ENCODE measurements around the gene PAX2. TPM values are rescaled to one million over a fixed set of nuclear protein-coding genes. Genes with fewer than 3 reads are reported as not detected.
A peak's percentile ranks its signal among the peaks of the same experiment; 100 is the strongest.

The PAX2 gene
- total and polyA plus RNA-seq, 2 of the 13 experiments (the other 11 are each of a cell fraction or from before 2014, with no cell fraction given) = not detected

DNA sequence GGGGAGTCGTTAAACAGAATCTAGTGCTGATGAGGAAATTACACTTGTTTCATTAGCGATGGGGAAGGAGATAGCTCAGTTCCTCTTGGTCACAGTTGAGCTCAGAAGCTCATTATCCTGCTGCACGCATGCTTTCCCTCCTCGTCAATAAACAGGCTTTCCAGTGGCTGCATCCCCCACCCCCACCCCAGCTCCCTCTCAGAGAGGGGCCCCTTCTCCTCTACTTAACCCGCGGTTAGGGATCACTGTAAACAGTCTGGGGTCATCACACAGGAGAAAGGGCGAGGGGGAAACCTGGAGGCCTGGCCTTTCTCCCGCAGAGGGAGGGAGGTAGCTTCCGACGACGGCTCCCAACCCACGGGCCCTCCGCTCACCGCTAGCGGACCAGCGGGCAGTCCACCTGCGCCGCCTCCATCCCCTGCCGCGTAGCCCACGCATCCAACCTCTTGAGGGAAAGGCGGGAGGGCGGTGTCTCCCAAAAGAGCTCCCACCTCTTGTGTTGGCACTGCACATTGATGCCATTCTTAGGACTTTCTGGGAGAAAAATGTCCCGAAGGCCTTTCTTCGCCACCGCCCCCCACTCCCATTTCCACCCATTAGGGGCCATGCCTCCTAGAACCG, 80.8 kb downstream of the PAX2 start:
- intact Hi-C loops (cut with micrococcal nuclease; ENCODE audit: unreplicated experiment) (loop anchor here (5.0 kb wide), 1 partner anchor 51 kb away; no protein-coding TSS in a partner anchor), in situ Hi-C loops (cut with HindIII; ENCODE audit: extremely low pct_ligation_motif_present, low pct_unique_long_range_greater_than_20kb) (no loop called here)
- H3K4me3 ChIP-seq (replicated peaks in 1 of 3; ENCODE audit: insufficient read depth in 1 of 3, low read depth in 2 of 3, low read length in 3 of 3) = peak overlapping the region in 2 of 3 experiments; percentile 33 to 79; a peak in 2 of 6 replicates
- no peaks in the 10 kb centered on the region for H3K36me3 ChIP-seq (replicated peaks in 1 of 2; ENCODE audit: control insufficient read depth in 1 of 2, insufficient read depth in 2 of 2, low read length in 2 of 2)
- H2AFZ ChIP-seq (ENCODE audit: low read length) = no peak overlapping the region
- ChIA-PET CTCF (ENCODE audit: low intra/inter-chr PET ratio, low total read pairs) (no interaction called here), POLR2A (no interaction called here)
- H3K27ac ChIP-seq (ENCODE audit: extremely low read length, insufficient read depth, low read length) = no peak overlapping the region
- WGBS (ENCODE audit: low lambda C conversion rate) = 19% methylated on average over 13 of the region's 27 CpGs
- peak overlapping the region; percentile 92 for H3K4me2 ChIP-seq (ENCODE audit: low read depth, low read length)
- FAIRE-seq (no peak), DNase-seq (ENCODE audit: low spot score) (no peak), ATAC-seq (no peak)
- H3K79me2 ChIP-seq (ENCODE audit: insufficient read depth, low read length) = no peaks in the 10 kb centered on the region
- peaks cover 33% of the 10 kb centered on the region for H3K4me1 ChIP-seq (ENCODE audit: insufficient read depth, low read length)
- no peak overlapping the region for H3K9ac ChIP-seq (ENCODE audit: insufficient read depth, low read depth, low read length)
- H3K27me3 ChIP-seq (ENCODE audit: control insufficient read depth in 1 of 2, insufficient read depth in 2 of 2, low read length in 2 of 2) = peaks cover 15 to 64% of the 10 kb centered on the region in 2 experiments
- H4K20me1 ChIP-seq (ENCODE audit: insufficient read depth, low read length) = no peaks in the 10 kb centered on the region
- BruUV-seq (replicated peaks) = no TSS peak
- H3K9me3 ChIP-seq (ENCODE audit: low read length) = no peaks in the 10 kb centered on the region
- TF ChIP-seq SYNCRIP (IDR thresholded peaks at IDR 0.05; ENCODE audit: insufficient read depth, low read depth, low read length) (no peak), KDM3A (CRISPR knock-in tag; IDR thresholded peaks at IDR 0.05; ENCODE audit: low read depth) (no peak), NFKB2 (CRISPR knock-in tag; IDR thresholded peaks at IDR 0.05; ENCODE audit: borderline replicate concordance) (no peak), MTF2 (CRISPR knock-in tag; IDR thresholded peaks at IDR 0.05; ENCODE audit: borderline replicate concordance) (no peak), ZNF549 (CRISPR knock-in tag; IDR thresholded peaks at IDR 0.05) (no peak), SETDB1 (CRISPR knock-in tag; IDR thresholded peaks at IDR 0.05; ENCODE audit: borderline replicate concordance) (no peak), NFIB (CRISPR knock-in tag; IDR thresholded peaks at IDR 0.05; ENCODE audit: borderline replicate concordance) (no peak), NFATC3 (CRISPR knock-in tag; IDR thresholded peaks at IDR 0.05) (no peak), PCBP1 (IDR thresholded peaks at IDR 0.05; ENCODE audit: borderline replicate concordance, low read depth, low read length) (no peak), JUNB (CRISPR knock-in tag; IDR thresholded peaks at IDR 0.05; ENCODE audit: borderline replicate concordance) (no peak), ZNF724P (CRISPR knock-in tag; IDR thresholded peaks at IDR 0.05; ENCODE audit: borderline replicate concordance) (no peak), HDAC1 (CRISPR knock-in tag; IDR thresholded peaks at IDR 0.05) (no peak), ZNF431 (CRISPR knock-in tag; IDR thresholded peaks at IDR 0.05; ENCODE audit: borderline replicate concordance, low read depth) (no peak), CHD4 (IDR thresholded peaks at IDR 0.05; ENCODE audit: borderline replicate concordance, low read length) (no peak), U2AF1 (optimal IDR thresholded peaks at IDR 0.05; ENCODE audit: low read depth, low read length) (no peak)
- TF ChIP-seq, protein P1, sequence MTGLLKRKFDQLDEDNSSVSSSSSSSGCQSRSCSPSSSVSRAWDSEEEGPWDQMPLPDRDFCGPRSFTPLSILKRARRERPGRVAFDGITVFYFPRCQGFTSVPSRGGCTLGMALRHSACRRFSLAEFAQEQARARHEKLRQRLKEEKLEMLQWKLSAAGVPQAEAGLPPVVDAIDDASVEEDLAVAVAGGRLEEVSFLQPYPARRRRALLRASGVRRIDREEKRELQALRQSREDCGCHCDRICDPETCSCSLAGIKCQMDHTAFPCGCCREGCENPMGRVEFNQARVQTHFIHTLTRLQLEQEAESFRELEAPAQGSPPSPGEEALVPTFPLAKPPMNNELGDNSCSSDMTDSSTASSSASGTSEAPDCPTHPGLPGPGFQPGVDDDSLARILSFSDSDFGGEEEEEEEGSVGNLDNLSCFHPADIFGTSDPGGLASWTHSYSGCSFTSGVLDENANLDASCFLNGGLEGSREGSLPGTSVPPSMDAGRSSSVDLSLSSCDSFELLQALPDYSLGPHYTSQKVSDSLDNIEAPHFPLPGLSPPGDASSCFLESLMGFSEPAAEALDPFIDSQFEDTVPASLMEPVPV (CRISPR knock-in tag; IDR thresholded peaks at IDR 0.05) = no peak
- TF ChIP-seq, protein P2, sequence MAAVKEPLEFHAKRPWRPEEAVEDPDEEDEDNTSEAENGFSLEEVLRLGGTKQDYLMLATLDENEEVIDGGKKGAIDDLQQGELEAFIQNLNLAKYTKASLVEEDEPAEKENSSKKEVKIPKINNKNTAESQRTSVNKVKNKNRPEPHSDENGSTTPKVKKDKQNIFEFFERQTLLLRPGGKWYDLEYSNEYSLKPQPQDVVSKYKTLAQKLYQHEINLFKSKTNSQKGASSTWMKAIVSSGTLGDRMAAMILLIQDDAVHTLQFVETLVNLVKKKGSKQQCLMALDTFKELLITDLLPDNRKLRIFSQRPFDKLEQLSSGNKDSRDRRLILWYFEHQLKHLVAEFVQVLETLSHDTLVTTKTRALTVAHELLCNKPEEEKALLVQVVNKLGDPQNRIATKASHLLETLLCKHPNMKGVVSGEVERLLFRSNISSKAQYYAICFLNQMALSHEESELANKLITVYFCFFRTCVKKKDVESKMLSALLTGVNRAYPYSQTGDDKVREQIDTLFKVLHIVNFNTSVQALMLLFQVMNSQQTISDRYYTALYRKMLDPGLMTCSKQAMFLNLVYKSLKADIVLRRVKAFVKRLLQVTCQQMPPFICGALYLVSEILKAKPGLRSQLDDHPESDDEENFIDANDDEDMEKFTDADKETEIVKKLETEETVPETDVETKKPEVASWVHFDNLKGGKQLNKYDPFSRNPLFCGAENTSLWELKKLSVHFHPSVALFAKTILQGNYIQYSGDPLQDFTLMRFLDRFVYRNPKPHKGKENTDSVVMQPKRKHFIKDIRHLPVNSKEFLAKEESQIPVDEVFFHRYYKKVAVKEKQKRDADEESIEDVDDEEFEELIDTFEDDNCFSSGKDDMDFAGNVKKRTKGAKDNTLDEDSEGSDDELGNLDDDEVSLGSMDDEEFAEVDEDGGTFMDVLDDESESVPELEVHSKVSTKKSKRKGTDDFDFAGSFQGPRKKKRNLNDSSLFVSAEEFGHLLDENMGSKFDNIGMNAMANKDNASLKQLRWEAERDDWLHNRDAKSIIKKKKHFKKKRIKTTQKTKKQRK (IDR thresholded peaks at IDR 0.05; ENCODE audit: low read length) = no peak
- TF ChIP-seq, protein P3, sequence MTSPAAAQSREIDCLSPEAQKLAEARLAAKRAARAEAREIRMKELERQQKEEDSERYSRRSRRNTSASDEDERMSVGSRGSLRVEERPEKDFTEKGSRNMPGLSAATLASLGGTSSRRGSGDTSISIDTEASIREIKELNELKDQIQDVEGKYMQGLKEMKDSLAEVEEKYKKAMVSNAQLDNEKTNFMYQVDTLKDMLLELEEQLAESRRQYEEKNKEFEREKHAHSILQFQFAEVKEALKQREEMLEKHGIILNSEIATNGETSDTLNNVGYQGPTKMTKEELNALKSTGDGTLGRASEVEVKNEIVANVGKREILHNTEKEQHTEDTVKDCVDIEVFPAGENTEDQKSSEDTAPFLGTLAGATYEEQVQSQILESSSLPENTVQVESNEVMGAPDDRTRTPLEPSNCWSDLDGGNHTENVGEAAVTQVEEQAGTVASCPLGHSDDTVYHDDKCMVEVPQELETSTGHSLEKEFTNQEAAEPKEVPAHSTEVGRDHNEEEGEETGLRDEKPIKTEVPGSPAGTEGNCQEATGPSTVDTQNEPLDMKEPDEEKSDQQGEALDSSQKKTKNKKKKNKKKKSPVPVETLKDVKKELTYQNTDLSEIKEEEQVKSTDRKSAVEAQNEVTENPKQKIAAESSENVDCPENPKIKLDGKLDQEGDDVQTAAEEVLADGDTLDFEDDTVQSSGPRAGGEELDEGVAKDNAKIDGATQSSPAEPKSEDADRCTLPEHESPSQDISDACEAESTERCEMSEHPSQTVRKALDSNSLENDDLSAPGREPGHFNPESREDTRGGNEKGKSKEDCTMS (CRISPR knock-in tag; conservative IDR thresholded peaks at IDR 0.05) = no peak

Measured in HepG2 (cell line).